Measurements from ENCODE around the gene ZDHHC6. TPM values are rescaled to one million over a fixed set of nuclear protein-coding genes. Genes with fewer than 3 reads are reported as not detected.
A peak's percentile ranks its signal among the peaks of the same experiment; 100 is the strongest.

The ZDHHC6 gene
- polyA plus RNA-seq, 3 donors = 34.0 to 39.2 (median 39.0) TPM

DNA sequence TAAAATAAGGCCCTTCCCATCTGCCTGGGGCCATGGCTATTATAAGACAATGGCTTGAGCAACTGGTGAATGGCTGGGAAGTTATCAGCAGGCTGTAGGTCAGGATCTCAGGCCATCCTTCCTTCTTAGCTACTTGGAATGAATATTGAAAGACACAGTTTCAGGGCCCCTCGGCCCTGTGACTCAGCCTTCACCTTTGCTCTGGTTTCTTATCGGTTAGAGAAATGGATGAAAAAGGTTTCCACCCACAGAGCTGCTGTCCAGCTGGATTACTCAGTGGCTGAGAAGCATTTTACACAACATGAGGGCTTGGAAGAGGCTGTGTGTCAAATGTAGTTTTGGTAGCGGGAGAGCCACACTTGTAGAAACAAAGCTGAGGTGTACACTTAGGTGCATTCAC, 63.4 kb downstream of the ZDHHC6 start:
- Mint-ChIP-seq H3K9me3 (no peaks in the 10 kb centered on the region), H3K36me3 (peaks cover 48 to 62% of the 10 kb centered on the region in 2 donors), H3K27me3 (ENCODE audit: low read depth in 3 of 3) (peaks cover 0 to 1% (median 0%) of the 10 kb centered on the region in 3 donors), H3K4me3 (no peak overlapping the region), H3K4me1 (peaks cover 13% of the 10 kb centered on the region), H3K27ac (peak overlapping the region in 6 of 7 donors; percentile 8 to 65 (median 26))
- WGBS (ENCODE audit: insufficient coverage) = 89% methylated on average over 3 of the region's 3 CpGs
- intact Hi-C loops (cut with micrococcal nuclease) = no loop called here
- H3K4me1 ChIP-seq (ENCODE audit: control insufficient read depth in 1 of 2, insufficient read depth in 2 of 2, low read length in 2 of 2) = no peaks in the 10 kb centered on the region
- no peaks in the 10 kb centered on the region for H3K9me3 ChIP-seq (replicated peaks in 1 of 2; ENCODE audit: control insufficient read depth in 1 of 2, insufficient read depth in 1 of 2, low read length in 2 of 2)
- peaks cover 7% of the 10 kb centered on the region for H4K20me1 ChIP-seq (ENCODE audit: insufficient read depth, low read length)
- peaks cover 28% of the 10 kb centered on the region for H3K79me2 ChIP-seq (ENCODE audit: insufficient read depth, low read length)
- no peak overlapping the region for H3K4me3 ChIP-seq (replicated peaks in 1 of 3; ENCODE audit: low read depth in 2 of 3, low read length in 3 of 3)
- peaks cover 3 to 33% of the 10 kb centered on the region in 2 donors for H3K36me3 ChIP-seq (replicated peaks in 1 of 2; ENCODE audit: control insufficient read depth in 1 of 2, insufficient read depth in 2 of 2, low read length in 2 of 2)
- H3K27me3 ChIP-seq (ENCODE audit: control insufficient read depth in 2 of 2, insufficient read depth in 2 of 2, low read length in 2 of 2) = no peaks in the 10 kb centered on the region
- H3K9ac ChIP-seq (ENCODE audit: insufficient read depth, low read length, poor library complexity, severe bottlenecking) = no peak overlapping the region
- TF ChIP-seq, protein P1, sequence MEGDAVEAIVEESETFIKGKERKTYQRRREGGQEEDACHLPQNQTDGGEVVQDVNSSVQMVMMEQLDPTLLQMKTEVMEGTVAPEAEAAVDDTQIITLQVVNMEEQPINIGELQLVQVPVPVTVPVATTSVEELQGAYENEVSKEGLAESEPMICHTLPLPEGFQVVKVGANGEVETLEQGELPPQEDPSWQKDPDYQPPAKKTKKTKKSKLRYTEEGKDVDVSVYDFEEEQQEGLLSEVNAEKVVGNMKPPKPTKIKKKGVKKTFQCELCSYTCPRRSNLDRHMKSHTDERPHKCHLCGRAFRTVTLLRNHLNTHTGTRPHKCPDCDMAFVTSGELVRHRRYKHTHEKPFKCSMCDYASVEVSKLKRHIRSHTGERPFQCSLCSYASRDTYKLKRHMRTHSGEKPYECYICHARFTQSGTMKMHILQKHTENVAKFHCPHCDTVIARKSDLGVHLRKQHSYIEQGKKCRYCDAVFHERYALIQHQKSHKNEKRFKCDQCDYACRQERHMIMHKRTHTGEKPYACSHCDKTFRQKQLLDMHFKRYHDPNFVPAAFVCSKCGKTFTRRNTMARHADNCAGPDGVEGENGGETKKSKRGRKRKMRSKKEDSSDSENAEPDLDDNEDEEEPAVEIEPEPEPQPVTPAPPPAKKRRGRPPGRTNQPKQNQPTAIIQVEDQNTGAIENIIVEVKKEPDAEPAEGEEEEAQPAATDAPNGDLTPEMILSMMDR (IDR thresholded peaks at IDR 0.05) = no peak
- no peak for DNase-seq
- no peak overlapping the region for H2AFZ ChIP-seq (ENCODE audit: insufficient read depth, low read depth, low read length, poor library complexity, severe bottlenecking)
- H3K4me2 ChIP-seq (replicated peaks; ENCODE audit: extremely low read depth, low read length, poor library complexity, severe bottlenecking) = no peak overlapping the region
- H3K27ac ChIP-seq (ENCODE audit: low read depth in 1 of 2, low read length in 2 of 2) = no peak overlapping the region

DNA sequence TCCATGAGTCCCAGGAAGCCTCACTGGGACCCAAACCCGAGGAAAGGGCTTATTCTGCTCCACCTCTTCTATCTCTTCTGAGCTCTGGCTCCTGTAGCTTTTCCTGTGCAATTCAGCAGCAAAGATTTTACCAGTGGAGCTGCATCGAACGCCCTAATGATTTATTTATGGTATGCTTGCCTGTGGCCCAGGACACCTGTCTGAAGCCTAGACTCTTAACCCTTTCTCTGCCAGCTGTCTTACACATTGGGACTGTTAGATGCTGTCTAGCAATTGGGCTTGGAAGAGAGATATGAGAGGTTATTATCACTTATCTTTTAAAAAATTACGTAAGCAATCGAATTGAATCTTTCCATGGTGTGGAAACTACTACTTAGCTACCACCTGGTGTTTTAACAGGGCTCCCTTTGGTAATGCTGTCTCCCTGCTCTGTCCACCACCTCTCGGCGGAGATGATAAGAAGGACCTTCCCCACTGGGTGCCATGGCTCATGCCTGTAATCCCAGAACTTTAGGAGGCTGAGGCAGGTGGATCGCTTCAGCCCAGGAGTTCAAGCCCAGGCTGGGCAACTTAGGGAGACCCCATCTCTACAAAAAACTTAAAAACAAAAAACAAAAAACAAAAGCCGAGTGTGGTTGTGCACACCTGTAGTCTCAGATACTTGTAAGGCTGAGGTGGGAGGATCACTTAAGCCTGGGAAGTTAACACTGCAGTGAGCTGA, 64.0 kb downstream of the ZDHHC6 start:
- Mint-ChIP-seq H3K36me3 (peaks cover 47 to 57% of the 10 kb centered on the region in 2 donors), H3K4me3 (no peak overlapping the region), H3K4me1 (peaks cover 15% of the 10 kb centered on the region), H3K27ac (peak overlapping the region in 2 of 7 donors; percentile 6 to 30), H3K27me3 (ENCODE audit: low read depth in 3 of 3) (peaks cover 0 to 1% (median 0%) of the 10 kb centered on the region in 3 donors), H3K9me3 (no peaks in the 10 kb centered on the region)
- Histone ChIP-seq H3K9ac (ENCODE audit: insufficient read depth, low read length, poor library complexity, severe bottlenecking) (no peak overlapping the region), H3K4me2 (replicated peaks; ENCODE audit: extremely low read depth, low read length, poor library complexity, severe bottlenecking) (no peak overlapping the region), H2AFZ (ENCODE audit: insufficient read depth, low read depth, low read length, poor library complexity, severe bottlenecking) (no peak overlapping the region), H3K4me3 (replicated peaks in 1 of 3; ENCODE audit: low read depth in 2 of 3, low read length in 3 of 3) (no peak overlapping the region), H4K20me1 (ENCODE audit: insufficient read depth, low read length) (peaks cover 7% of the 10 kb centered on the region), H3K36me3 (replicated peaks in 1 of 2; ENCODE audit: control insufficient read depth in 1 of 2, insufficient read depth in 2 of 2, low read length in 2 of 2) (peaks cover 3 to 33% of the 10 kb centered on the region in 2 donors), H3K79me2 (ENCODE audit: insufficient read depth, low read length) (peaks cover 32% of the 10 kb centered on the region), H3K4me1 (ENCODE audit: control insufficient read depth in 1 of 2, insufficient read depth in 2 of 2, low read length in 2 of 2) (peaks cover 3 to 4% of the 10 kb centered on the region in 2 donors), H3K27me3 (ENCODE audit: control insufficient read depth in 2 of 2, insufficient read depth in 2 of 2, low read length in 2 of 2) (no peaks in the 10 kb centered on the region), H3K9me3 (replicated peaks in 1 of 2; ENCODE audit: control insufficient read depth in 1 of 2, insufficient read depth in 1 of 2, low read length in 2 of 2) (no peaks in the 10 kb centered on the region), H3K27ac (ENCODE audit: low read depth in 1 of 2, low read length in 2 of 2) (no peak overlapping the region)
- no peak for DNase-seq
- intact Hi-C loops (cut with micrococcal nuclease) = no loop called here
- TF ChIP-seq, protein P1 (IDR thresholded peaks at IDR 0.05) = no peak
- WGBS (ENCODE audit: insufficient coverage) = 100% methylated on average over 3 of the region's 9 CpGs

Other genes with a start within 250 kb of the ZDHHC6 start
- not detected for gene TECTB, start 163.5 kb downstream of the ZDHHC6 start, polyA plus RNA-seq
- gene ACSL5, start 72.8 kb downstream of the ZDHHC6 start, polyA plus RNA-seq = 10 to 100 TPM; 27.5 to 44.4 (median 37.5) TPM
- 10 to 100 TPM; 23.6 to 25.4 (median 24.1) TPM for gene VTI1A, start 301 bp upstream of the ZDHHC6 start, polyA plus RNA-seq

All from CD14-positive monocyte (primary cell).